Measurements from ENCODE around the gene CHIC1.
"Not testable (repeated sequence)": the region's sequence is repeated elsewhere in the genome, so short reads cannot be mapped to it uniquely, and the experiment has no call there.

The CHIC1 gene

GRCh38 chrX:73641669-73642068 is 78.7 kb downstream of the CHIC1 start:
- not testable (repeated sequence) for H3K4me3 Mint-ChIP-seq; H3K36me3 Mint-ChIP-seq (ENCODE audit: insufficient read depth)

GRCh38 chrX:73647212-73647611 is 84.2 kb downstream of the CHIC1 start:
- H3K4me3 Mint-ChIP-seq, result no peak overlapping the region
- H3K27me3 Mint-ChIP-seq, result no peaks in the 10 kb centered on the region
- H3K36me3 Mint-ChIP-seq (ENCODE audit: insufficient read depth), result no peaks in the 10 kb centered on the region
- ATAC-seq (replicated peaks; ENCODE audit: extremely low read depth, poor library complexity, severe bottlenecking) (no peak), DNase-seq (ENCODE audit: low spot score in 2 of 2) (no peak)
- H3K27ac Mint-ChIP-seq (ENCODE audit: low read depth), result no peak overlapping the region
- no peaks in the 10 kb centered on the region for H3K4me1 Mint-ChIP-seq
- H3K9me3 Mint-ChIP-seq, result peaks cover 5% of the 10 kb centered on the region

More at GRCh38 chrX:73641669-73642068, 78.7 kb downstream of the CHIC1 start:
- H3K27me3 Mint-ChIP-seq; DNase-seq (ENCODE audit: low spot score in 2 of 2); ATAC-seq (replicated peaks; ENCODE audit: extremely low read depth, poor library complexity, severe bottlenecking); H3K27ac Mint-ChIP-seq (ENCODE audit: low read depth): not testable (repeated sequence)
- peaks cover 17% of the 10 kb centered on the region for H3K4me1 Mint-ChIP-seq
- peaks cover 10% of the 10 kb centered on the region for H3K9me3 Mint-ChIP-seq

- DNase-seq (ENCODE audit: low spot score in 2 of 2) (no peak), ATAC-seq (replicated peaks; ENCODE audit: extremely low read depth, poor library complexity, severe bottlenecking) (no peak)
- H3K27me3 Mint-ChIP-seq, result no peaks in the 10 kb centered on the region
- no peak overlapping the region for H3K4me3 Mint-ChIP-seq
- H3K36me3 Mint-ChIP-seq (ENCODE audit: insufficient read depth), result no peaks in the 10 kb centered on the region
- no peaks in the 10 kb centered on the region for H3K4me1 Mint-ChIP-seq
- H3K9me3 Mint-ChIP-seq, result peaks cover 5% of the 10 kb centered on the region
- no peak overlapping the region for H3K27ac Mint-ChIP-seq (ENCODE audit: low read depth)
Measured at GRCh38 chrX:73647632-73648322, 84.8 kb downstream of the CHIC1 start.

GRCh38 chrX:73661322-73661721 is 98.3 kb downstream of the CHIC1 start:
- DNase-seq (ENCODE audit: low spot score in 2 of 2); ATAC-seq (replicated peaks; ENCODE audit: extremely low read depth, poor library complexity, severe bottlenecking); H3K27ac Mint-ChIP-seq (ENCODE audit: low read depth); H3K4me3 Mint-ChIP-seq; H3K4me1 Mint-ChIP-seq; H3K27me3 Mint-ChIP-seq; H3K9me3 Mint-ChIP-seq; H3K36me3 Mint-ChIP-seq (ENCODE audit: insufficient read depth): not testable (repeated sequence)

- Mint-ChIP-seq H3K4me3 (no peak overlapping the region), H3K4me1 (peaks cover 11% of the 10 kb centered on the region), H3K9me3 (peaks cover 10% of the 10 kb centered on the region), H3K27me3 (no peaks in the 10 kb centered on the region), H3K27ac (ENCODE audit: low read depth) (no peak overlapping the region), H3K36me3 (ENCODE audit: insufficient read depth) (no peaks in the 10 kb centered on the region)
- DNase-seq (ENCODE audit: low spot score in 2 of 2), result no peak
- ATAC-seq (replicated peaks; ENCODE audit: extremely low read depth, poor library complexity, severe bottlenecking), result no peak
Measured at GRCh38 chrX:73668779-73669178, 105.8 kb downstream of the CHIC1 start.

- Mint-ChIP-seq H3K36me3 (ENCODE audit: insufficient read depth) (peaks cover 2% of the 10 kb centered on the region), H3K4me1 (no peaks in the 10 kb centered on the region), H3K9me3 (no peaks in the 10 kb centered on the region), H3K27ac (ENCODE audit: low read depth) (no peak overlapping the region), H3K27me3 (no peaks in the 10 kb centered on the region), H3K4me3 (no peak overlapping the region)
- no peak for DNase-seq (ENCODE audit: low spot score in 2 of 2)
- ATAC-seq (replicated peaks; ENCODE audit: extremely low read depth, poor library complexity, severe bottlenecking), result no peak
Measured at GRCh38 chrX:73681408-73681807, 118.4 kb downstream of the CHIC1 start.

- no peak for ATAC-seq (replicated peaks; ENCODE audit: extremely low read depth, poor library complexity, severe bottlenecking)
- no peak overlapping the region for H3K4me3 Mint-ChIP-seq
- H3K36me3 Mint-ChIP-seq (ENCODE audit: insufficient read depth), result peaks cover 6% of the 10 kb centered on the region
Measured at GRCh38 chrX:73683236-73683859, 120.4 kb downstream of the CHIC1 start.

GRCh38 chrX:73707014-73707413 is 144.0 kb downstream of the CHIC1 start:
- peaks cover 11% of the 10 kb centered on the region for H3K9me3 Mint-ChIP-seq
- H3K4me3 Mint-ChIP-seq, result not testable (repeated sequence)

More at GRCh38 chrX:73683236-73683859, 120.4 kb downstream of the CHIC1 start:
- Mint-ChIP-seq H3K4me1 (no peaks in the 10 kb centered on the region), H3K27me3 (no peaks in the 10 kb centered on the region), H3K9me3 (no peaks in the 10 kb centered on the region), H3K27ac (ENCODE audit: low read depth) (no peak overlapping the region)
- no peak for DNase-seq (ENCODE audit: low spot score in 2 of 2)

GRCh38 chrX:73728602-73729001 is 165.6 kb downstream of the CHIC1 start:
- ATAC-seq (replicated peaks; ENCODE audit: extremely low read depth, poor library complexity, severe bottlenecking), result no peak
- no peaks in the 10 kb centered on the region for H3K4me1 Mint-ChIP-seq

More at GRCh38 chrX:73707014-73707413, 144.0 kb downstream of the CHIC1 start:
- not testable (repeated sequence) for DNase-seq (ENCODE audit: low spot score in 2 of 2); H3K27me3 Mint-ChIP-seq; H3K4me1 Mint-ChIP-seq; H3K36me3 Mint-ChIP-seq (ENCODE audit: insufficient read depth); H3K27ac Mint-ChIP-seq (ENCODE audit: low read depth); ATAC-seq (replicated peaks; ENCODE audit: extremely low read depth, poor library complexity, severe bottlenecking)

More at GRCh38 chrX:73728602-73729001, 165.6 kb downstream of the CHIC1 start:
- no peak overlapping the region for H3K27ac Mint-ChIP-seq (ENCODE audit: low read depth)
- H3K9me3 Mint-ChIP-seq, result no peaks in the 10 kb centered on the region
- H3K36me3 Mint-ChIP-seq (ENCODE audit: insufficient read depth), result no peaks in the 10 kb centered on the region
- H3K4me3 Mint-ChIP-seq, result no peak overlapping the region
- H3K27me3 Mint-ChIP-seq, result no peaks in the 10 kb centered on the region
- DNase-seq (ENCODE audit: low spot score in 2 of 2), result no peak

All from central memory CD8-positive, alpha-beta T cell (primary cell).